ENCODE results near the gene RALGAPA2.
A peak's percentile ranks its signal among the peaks of the same experiment; 100 is the strongest.

The RALGAPA2 gene

GRCh38 chr20:20712474-20713243 lies at the start of gene RALGAPA2:
Gene RALGAPA2, minus strand, starts transcription at chr20:20712644. Its CDS starts 164 bp downstream, at chr20:20712480.
- DNase-seq, result peak; percentile 82

DNA sequence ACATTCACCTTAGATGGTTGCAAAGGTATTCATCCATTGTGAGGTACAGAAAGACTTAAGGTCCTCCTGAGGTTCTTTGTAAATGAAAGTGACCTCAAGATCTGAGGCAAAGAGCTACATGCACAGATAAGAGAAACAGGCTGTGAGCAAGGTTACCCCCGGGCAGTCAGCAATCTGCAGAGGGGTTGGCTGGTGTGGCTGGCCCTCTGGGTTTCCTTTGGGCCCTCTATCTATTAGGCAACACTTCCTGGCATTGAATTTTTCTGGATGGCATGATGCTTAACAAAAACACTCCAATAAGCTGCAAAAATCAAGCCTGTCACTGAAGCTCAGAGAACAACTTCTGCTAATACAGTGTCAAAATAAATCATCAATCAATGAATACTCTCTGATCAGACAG lies 48.9 kb upstream of the RALGAPA2 start:
- no peak for DNase-seq

GRCh38 chr20:20759132-20759531 lies 46.7 kb upstream of the RALGAPA2 start:
- DNase-seq, result no peak

GRCh38 chr20:20755674-20756319 lies 43.4 kb upstream of the RALGAPA2 start:
- DNase-seq, result no peak

- no peak for DNase-seq
Observed at GRCh38 chr20:20755231-20755630, 42.8 kb upstream of the RALGAPA2 start.

DNA sequence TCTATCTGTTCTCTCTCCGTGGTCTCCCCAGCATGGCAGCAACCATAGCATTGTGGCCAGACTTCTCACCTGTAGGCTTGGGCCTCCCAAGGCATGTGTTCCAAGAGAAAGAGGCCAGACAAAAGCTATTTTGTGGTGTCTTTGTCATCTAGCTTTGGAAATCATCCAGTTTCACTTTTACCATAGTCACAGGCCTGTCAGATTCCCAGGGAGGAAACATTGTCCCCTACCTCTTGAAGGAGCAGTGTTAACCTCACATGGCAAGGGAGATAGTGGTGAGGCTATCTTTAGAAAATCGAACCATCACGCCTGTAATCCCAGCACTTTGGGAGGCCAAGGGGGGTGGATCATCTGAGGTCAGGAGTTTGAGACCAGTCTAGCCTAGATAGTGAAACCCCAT lies 42.3 kb upstream of the RALGAPA2 start:
- no peak for DNase-seq

GRCh38 chr20:20752712-20753111 lies 40.3 kb upstream of the RALGAPA2 start:
- DNase-seq, result no peak

GRCh38 chr20:20747298-20747697 lies 34.9 kb upstream of the RALGAPA2 start:
- no peak for DNase-seq

DNA sequence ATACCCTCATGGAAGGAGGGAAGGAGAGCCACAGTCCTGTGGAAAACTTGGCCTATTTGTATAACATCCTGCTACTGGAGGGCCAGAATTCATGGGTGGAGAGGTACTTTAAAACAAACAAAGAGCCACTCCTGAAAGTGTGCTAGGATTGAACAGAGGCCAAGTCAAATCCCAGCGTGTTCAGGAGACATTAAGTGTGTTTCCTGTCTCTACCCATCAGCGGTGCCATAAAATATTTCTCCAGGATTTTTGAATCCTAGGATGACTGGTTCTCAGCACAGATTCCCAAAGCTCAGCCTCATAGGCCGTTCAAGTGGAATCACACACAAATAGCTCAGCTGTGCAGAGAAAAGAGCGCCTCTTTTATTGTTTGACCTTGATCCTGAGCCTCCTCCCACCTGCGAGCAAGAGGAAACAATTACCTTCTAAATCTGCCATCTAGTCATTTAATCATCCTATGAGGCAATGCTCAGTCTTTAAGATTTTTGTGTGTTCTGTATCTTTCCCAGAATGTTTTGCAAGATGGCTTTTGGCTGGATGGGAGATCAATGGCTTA lies 31.8 kb upstream of the RALGAPA2 start:
- DNase-seq, result no peak

DNA sequence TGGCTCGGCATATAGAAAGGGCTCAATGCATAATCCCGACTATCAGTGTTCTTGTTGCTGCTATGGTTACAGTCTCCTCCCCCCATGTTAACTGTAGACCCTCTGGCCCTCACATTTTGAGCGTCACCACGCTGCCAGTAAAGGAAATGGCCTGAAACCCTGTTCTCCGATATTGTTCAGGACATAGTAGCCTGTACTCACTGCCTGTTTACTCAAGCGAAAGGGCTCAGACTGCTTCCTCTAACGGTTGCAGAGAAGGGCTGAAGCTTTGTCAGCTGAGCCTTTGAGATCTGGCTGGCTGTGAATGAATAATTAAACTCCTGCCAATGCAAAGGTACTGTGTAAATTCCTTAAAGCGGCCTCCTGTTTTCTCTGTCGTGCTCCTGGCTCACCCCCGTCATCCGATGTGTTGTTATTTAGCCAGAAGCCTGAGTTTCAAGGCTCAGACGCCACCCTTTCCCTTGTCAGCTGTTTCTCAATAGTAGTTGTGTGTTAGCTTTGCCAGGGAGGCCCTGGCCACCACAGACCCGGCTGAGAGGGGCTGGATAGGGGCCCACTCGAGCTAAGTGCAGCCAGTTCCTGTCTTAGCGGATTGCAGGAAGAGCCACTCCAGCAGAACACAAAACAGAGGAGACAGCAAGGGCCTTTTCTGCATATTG lies 31.2 kb upstream of the RALGAPA2 start:
- DNase-seq, result no peak

- no peak for DNase-seq
Observed at GRCh38 chr20:20741087-20742045, 28.9 kb upstream of the RALGAPA2 start.

DNA sequence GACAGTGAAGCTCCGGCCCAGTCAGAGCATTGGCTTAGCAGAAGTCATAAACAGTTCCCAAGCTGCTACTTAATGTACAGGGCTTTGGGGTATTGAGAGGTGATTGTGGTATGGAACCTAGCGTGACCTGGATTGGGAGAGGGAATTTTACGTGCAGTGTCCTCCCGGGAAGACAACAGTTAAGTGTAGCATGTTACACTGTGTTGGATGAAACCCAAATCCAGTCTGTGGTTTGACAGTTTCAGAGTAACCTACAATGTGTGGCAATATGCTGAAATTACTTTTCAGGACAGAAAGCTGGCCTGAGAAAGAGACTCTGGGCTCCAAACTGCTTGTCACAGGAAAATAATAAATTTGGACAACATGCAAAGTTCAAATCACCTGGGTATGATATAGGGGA lies 28.1 kb upstream of the RALGAPA2 start:
- DNase-seq, result no peak

GRCh38 chr20:20737158-20737557 lies 24.7 kb upstream of the RALGAPA2 start:
- no peak for DNase-seq

GRCh38 chr20:20736303-20736702 lies 23.9 kb upstream of the RALGAPA2 start:
- DNase-seq, result no peak

DNA sequence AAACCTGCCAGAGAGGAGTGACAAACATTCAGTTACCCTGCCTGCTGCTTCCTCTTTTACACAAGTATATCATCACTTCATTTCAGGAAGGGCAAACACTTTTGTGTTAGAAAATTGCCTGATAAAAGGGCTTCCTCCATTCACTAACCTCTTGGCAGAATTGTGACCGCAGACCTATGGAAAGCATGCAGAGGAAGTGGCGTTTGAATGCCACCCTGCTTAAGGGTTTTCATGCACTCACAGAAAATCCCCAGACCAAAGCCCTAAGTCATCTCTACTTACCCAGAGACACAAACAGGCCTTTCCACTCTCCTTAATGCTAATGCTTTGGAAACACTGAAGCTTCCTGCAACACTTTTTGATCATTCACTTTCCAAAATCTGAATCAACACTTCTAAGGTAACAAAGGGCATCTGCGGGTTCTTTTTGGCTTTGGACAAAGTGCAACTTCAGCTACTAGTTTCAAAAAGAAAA lies 22.1 kb upstream of the RALGAPA2 start:
- no peak for DNase-seq

DNA sequence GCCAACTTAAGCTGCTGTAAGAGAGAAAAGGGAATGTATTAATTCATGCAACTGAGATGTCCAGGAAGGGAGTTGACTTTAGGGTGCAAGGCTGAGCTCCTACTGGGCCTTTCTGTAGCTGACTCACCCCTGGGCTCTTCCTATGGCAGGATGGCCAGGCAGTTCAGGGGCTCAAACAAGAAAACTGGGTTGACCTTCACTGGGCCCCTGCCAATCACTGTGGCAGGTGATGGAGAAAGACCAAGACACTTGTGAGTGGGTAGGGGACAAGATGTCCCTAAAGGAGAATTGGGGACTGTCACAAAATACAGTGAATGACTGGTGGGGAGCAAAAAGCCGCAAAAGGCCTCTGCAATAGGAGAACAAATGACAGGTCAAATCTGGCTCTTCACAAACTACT lies 21.5 kb upstream of the RALGAPA2 start:
- DNase-seq, result no peak

GRCh38 chr20:20732641-20733040 lies 20.2 kb upstream of the RALGAPA2 start:
- DNase-seq, result no peak

- DNase-seq, result no peak
Observed at GRCh38 chr20:20731945-20732296, 19.5 kb upstream of the RALGAPA2 start.

- DNase-seq, result no peak
Observed at GRCh38 chr20:20731000-20731944, 18.8 kb upstream of the RALGAPA2 start.

DNA sequence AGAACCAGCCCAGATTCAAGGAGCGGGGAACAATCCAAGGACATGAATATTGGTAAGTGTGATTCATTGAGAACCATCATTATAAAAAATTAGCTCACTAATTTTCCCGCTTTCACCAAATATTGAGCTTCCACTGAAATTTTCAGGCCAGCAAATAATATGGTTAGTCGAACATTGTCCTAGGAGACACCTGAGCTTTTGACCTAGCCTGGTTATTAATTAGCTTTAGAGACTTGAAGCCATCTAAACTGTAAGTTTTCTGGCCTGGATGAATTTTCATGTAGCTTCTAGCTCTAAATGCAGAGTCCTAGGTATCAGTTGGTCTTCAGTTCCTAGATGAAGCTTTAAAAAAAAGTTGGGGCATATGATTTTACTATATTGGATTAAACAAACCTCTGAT lies 17.1 kb upstream of the RALGAPA2 start:
- DNase-seq, result no peak

GRCh38 chr20:20721489-20721888 lies 9.0 kb upstream of the RALGAPA2 start:
- no peak for DNase-seq

Measured in 8988T (cell line).